Endothelial cell of umbilical vein (primary cell): ENCODE results near the gene KCNMB2. TPM values are rescaled to one million over a fixed set of nuclear protein-coding genes. Genes with fewer than 3 reads are reported as not detected.

Experiments used
- BruUV-seq: library from RNA; stranded (reverse); fragments of 400-500 nt; replicated peaks from 2 replicates; lab custom pipeline; 2021; lab: Mats Ljungman, UMichigan
- CTCF ChIA-PET: fragments of 300-600, 350-600 bp; sonication (Branson Sonifier 250); formaldehyde crosslinking; loops from one replicate; lab custom pipeline; 2021; ENCODE audit warnings: antibody characterized with exemption, inconsistent platforms; lab: Charles Lee
- POLR2A ChIA-PET: fragments of 300-600, 350-600 bp; sonication (Branson Sonifier 250); formaldehyde crosslinking; loops from one replicate; lab custom pipeline; 2021; ENCODE audit warnings: antibody characterized with exemption, inconsistent platforms; lab: Charles Lee
- DNase-seq: peaks from one replicate; pipeline ENCODE4 v3.0.0-alpha.2; 2011; ENCODE audit warnings: low read depth, low spot score
- FAIRE-seq: peaks from 2 replicates; lab custom pipeline; 2011; peaks lifted over from hg19 to GRCh38; lab: Jason Lieb, UNC
- H2AFZ ChIP-seq: 2 replicates; pipeline ENCODE4 v1.6.0; 2012; ENCODE audit warnings: low read depth, low read length, control low read depth, inconsistent platforms
- H3K27ac ChIP-seq: 2 replicates; pipeline ENCODE4 v1.5.1; 2011; ENCODE audit warnings: low read depth, mild to moderate bottlenecking, control low read depth, low read length, moderate library complexity; ENCODE audit not compliant: insufficient read depth
- H3K27me3 ChIP-seq, 2 experiments: 2 replicates each; pipeline versions ENCODE4 v1.6.0 to v1.6.1; 2011; ENCODE audit warnings: low read length in 2 of 2, mixed read lengths in 1 of 2; ENCODE audit not compliant: control insufficient read depth in 2 of 2, insufficient read depth in 2 of 2
- H3K36me3 ChIP-seq, 2 experiments: 2 replicates in 1 of 2; 3 replicates in 1 of 2; pipeline ENCODE4 v1.5.1; 2011; ENCODE audit warnings: low read length in 2 of 2, mild to moderate bottlenecking in 1 of 2, moderate library complexity in 1 of 2; ENCODE audit not compliant: control insufficient read depth in 2 of 2, insufficient read depth in 2 of 2; ENCODE audit errors: extremely low read depth in 1 of 2
- H3K4me1 ChIP-seq: 3 replicates; pipeline ENCODE4 v1.5.1; 2011; ENCODE audit warnings: mild to moderate bottlenecking, low read length; ENCODE audit not compliant: control insufficient read depth, insufficient read depth; ENCODE audit errors: extremely low read depth
- H3K4me2 ChIP-seq: 2 replicates; pipeline ENCODE4 v1.6.1; 2011; ENCODE audit warnings: low read length, control low read depth, mixed read lengths; ENCODE audit not compliant: insufficient read depth
- H3K4me3 ChIP-seq, 3 experiments: fragments of 200-600 bp in 1 of 3; sonication (generic), shearing (Covaris generic) in 1 of 3; replicated peaks in 1 of 3; 2 replicates each; pipeline ENCODE4 v1.5.1; 2011 to 2016; ENCODE audit warnings: control low read depth in 3 of 3, low read length in 3 of 3, mild to moderate bottlenecking in 2 of 3, inconsistent platforms in 1 of 3, low read depth in 1 of 3, moderate library complexity in 1 of 3; ENCODE audit not compliant: insufficient read depth in 1 of 3
- H3K79me2 ChIP-seq: 2 replicates; pipeline ENCODE4 v1.6.0; 2012; ENCODE audit warnings: low read length, inconsistent platforms; ENCODE audit not compliant: control insufficient read depth, insufficient read depth
- H3K9ac ChIP-seq: replicated peaks from 2 replicates; pipeline ENCODE3; 2011; ENCODE audit warnings: low read length, control low read depth; ENCODE audit not compliant: insufficient read depth; ENCODE audit errors: extremely low read depth
- H3K9me1 ChIP-seq: replicated peaks from 3 replicates; pipeline ENCODE4 v1.6.0; 2011; ENCODE audit warnings: mild to moderate bottlenecking, low read length; ENCODE audit not compliant: control insufficient read depth, insufficient read depth; ENCODE audit errors: extremely low read depth
- H3K9me3 ChIP-seq: replicated peaks from 2 replicates; pipeline ENCODE4 v1.5.1; 2012; ENCODE audit warnings: low read length, inconsistent platforms; ENCODE audit not compliant: control insufficient read depth, insufficient read depth
- H4K20me1 ChIP-seq: replicated peaks from 2 replicates; pipeline ENCODE3; 2011; ENCODE audit warnings: mild to moderate bottlenecking, low read length; ENCODE audit not compliant: control insufficient read depth, insufficient read depth; ENCODE audit errors: extremely low read depth
- CTCF ChIP-seq, 2 donors: IDR thresholded peaks; 1 replicate in 1 of 2; 2 replicates in 1 of 2; pipeline ENCODE4 v1.5.1; 2011; ENCODE audit warnings: low read length in 2 of 2, mild to moderate bottlenecking in 2 of 2, moderate library complexity in 2 of 2, control low read depth in 1 of 2, inconsistent platforms in 1 of 2, low read depth in 1 of 2; ENCODE audit not compliant: insufficient read depth in 1 of 2; ENCODE audit errors: extremely low read depth in 1 of 2
- EZH2 ChIP-seq: IDR thresholded peaks from 2 replicates; pipeline ENCODE4 v1.6.1; 2012; ENCODE audit warnings: borderline replicate concordance, low read depth, mild to moderate bottlenecking, moderate library complexity, low read length, inconsistent platforms; ENCODE audit not compliant: severe bottlenecking
- FOS ChIP-seq: IDR thresholded peaks from 2 replicates; pipeline ENCODE4 v1.6.1; 2011; ENCODE audit warnings: mild to moderate bottlenecking, low read length, moderate library complexity, borderline replicate concordance; ENCODE audit not compliant: insufficient read depth
- GATA2 ChIP-seq: IDR thresholded peaks from 2 replicates; pipeline ENCODE4 v1.7.0; 2011; ENCODE audit warnings: low read depth, mild to moderate bottlenecking, moderate library complexity, mixed read lengths, low read length; ENCODE audit not compliant: insufficient read length, insufficient read depth
- JUN ChIP-seq: IDR thresholded peaks from 2 replicates; pipeline ENCODE4 v1.6.1; 2011; ENCODE audit warnings: borderline replicate concordance, low read depth; ENCODE audit not compliant: insufficient read length, insufficient read depth
- MAX ChIP-seq: IDR thresholded peaks from 2 replicates; pipeline ENCODE4 v1.6.1; 2011; ENCODE audit not compliant: insufficient read depth, insufficient read length
- MYC ChIP-seq: IDR thresholded peaks from one replicate; pipeline ENCODE4 v1.6.1; 2011; ENCODE audit warnings: mild to moderate bottlenecking, low read depth, low read length
- POLR2A ChIP-seq: IDR thresholded peaks from 2 replicates; pipeline ENCODE4 v1.6.1; 2012; ENCODE audit warnings: low read depth, mild to moderate bottlenecking, control low read depth, low read length
- POLR2AphosphoS5 ChIP-seq: IDR thresholded peaks from 2 replicates; pipeline ENCODE4 v1.6.1; 2012; ENCODE audit warnings: low read depth, mild to moderate bottlenecking, control low read depth, low read length, moderate library complexity; ENCODE audit not compliant: insufficient read depth
- dilution Hi-C: fragments of 300-500 bp; cut with MboI; formaldehyde crosslinking; loops from one replicate; pipeline ENCODE4 v1.15.0; 2019; ENCODE audit warnings: low sequenced_read_pairs; ENCODE audit not compliant: extremely low pct_ligation_motif_present
- intact Hi-C: fragments of 100-400 bp; cut with micrococcal nuclease; formaldehyde crosslinking; loops from one replicate; pipeline ENCODE4 v1.10.0; 2022
- polyA plus RNA-seq, 4 experiments: library from polyadenylated mRNA; depleted of rRNA in 3 of 4; stranded (reverse) in 3 of 4; unstranded in 1 of 4; fragments of >200 nt; gene quantifications; 2 replicates each; pipeline versions ENCODE4 v1.2.1 to v1.2.3, GENCODE V29; 2011 to 2012; ENCODE audit warnings: missing spikeins in 1 of 4
- total RNA-seq: library from RNA; stranded (reverse); gene quantifications from 2 replicates; pipeline ENCODE4 v1.2.3, GENCODE V29; 2021

KCNMB2 gene
- total and polyA plus RNA-seq, 2 donors (not counting 3 experiments of a cell fraction or from before 2014, with no cell fraction given): not detected

- H3K9me3 ChIP-seq: no peaks in the 10 kb centered on the region
- H3K4me3 ChIP-seq: no peak overlapping the region
- no peaks in the 10 kb centered on the region for H3K36me3 ChIP-seq
- ChIA-PET POLR2A (no interaction called here), CTCF (no interaction called here)
- no peak overlapping the region for H3K27ac ChIP-seq
- peaks cover 18% of the 10 kb centered on the region for H3K4me1 ChIP-seq
- dilution Hi-C loops: no loop called here
- no peak overlapping the region for H2AFZ ChIP-seq
- H3K79me2 ChIP-seq: no peaks in the 10 kb centered on the region
- no peaks in the 10 kb centered on the region for H3K27me3 ChIP-seq
- no peak for TF ChIP-seq POLR2AphosphoS5
- TF ChIP-seq GATA2: no peak
- TF ChIP-seq CTCF (IDR thresholded peaks at IDR 0.05; ENCODE audit: extremely low read depth in 1 of 2, insufficient read depth in 1 of 2, low read depth in 1 of 2, low read length in 2 of 2): no peak
- no peak for TF ChIP-seq MAX
- no peak for TF ChIP-seq POLR2A
- no peak for TF ChIP-seq FOS
- no peak for TF ChIP-seq JUN
- no peak for TF ChIP-seq MYC
- no peak for TF ChIP-seq EZH2
- no peaks in the 10 kb centered on the region for H3K9me1 ChIP-seq
- no peak overlapping the region for H3K4me2 ChIP-seq
- H3K9ac ChIP-seq: no peak overlapping the region
- DNase-seq: no peak
- no peak for FAIRE-seq
- H4K20me1 ChIP-seq: no peaks in the 10 kb centered on the region
- intact Hi-C loops: no loop called here
- BruUV-seq: no TSS peak
Observed at GRCh38 chr3:178510496-178510895, 25.7 kb upstream of the KCNMB2 start.
